Liver (tissue), 9 donors: ENCODE data around the gene ULK4. TPM values are rescaled to one million over a fixed set of nuclear protein-coding genes. Genes with fewer than 3 reads are reported as not detected.

Source experiments
- DNase-seq: peaks from one replicate; pipeline ENCODE4 v3.0.0-alpha.2; 2017; ENCODE audit warnings: low spot score
- H3K27ac ChIP-seq, 2 donors: one replicate each; pipeline ENCODE4 v1.7.0; 2013; ENCODE audit warnings: inconsistent platforms in 2 of 2, low read length in 2 of 2, control low read depth in 1 of 2, low read depth in 1 of 2, mild to moderate bottlenecking in 1 of 2
- H3K27me3 ChIP-seq, 4 donors: one replicate each; pipeline versions ENCODE4 v1.6.1 to v1.7.0; 2013; ENCODE audit warnings: low read length in 3 of 4, inconsistent platforms in 1 of 4, mild to moderate bottlenecking in 1 of 4, moderate library complexity in 1 of 4; ENCODE audit not compliant: control insufficient read depth in 4 of 4, insufficient read depth in 4 of 4
- H3K36me3 ChIP-seq, 4 donors: one replicate each; pipeline versions ENCODE4 v1.6.1 to v1.7.0; 2013; ENCODE audit warnings: low read length in 3 of 4, mild to moderate bottlenecking in 3 of 4, low read depth in 1 of 4, moderate library complexity in 1 of 4; ENCODE audit not compliant: control insufficient read depth in 4 of 4, insufficient read depth in 3 of 4
- H3K4me1 ChIP-seq, 4 donors: one replicate each; pipeline versions ENCODE4 v1.6.1 to v1.7.0; 2013; ENCODE audit warnings: low read length in 3 of 4, mild to moderate bottlenecking in 3 of 4, moderate library complexity in 1 of 4; ENCODE audit not compliant: control insufficient read depth in 4 of 4, insufficient read depth in 4 of 4
- H3K4me3 ChIP-seq, 3 donors: one replicate each; pipeline versions ENCODE4 v1.6.1 to v1.7.0; 2013; ENCODE audit warnings: low read length in 3 of 3, control low read depth in 1 of 3, low read depth in 1 of 3, mild to moderate bottlenecking in 1 of 3
- H3K9ac ChIP-seq, 2 donors: one replicate each; pipeline ENCODE4 v1.7.0; 2013; ENCODE audit warnings: low read length in 2 of 2, mild to moderate bottlenecking in 2 of 2, moderate library complexity in 2 of 2, control low read depth in 1 of 2, low read depth in 1 of 2
- H3K9me3 ChIP-seq, 4 donors: one replicate each; pipeline versions ENCODE4 v1.6.1 to v1.7.0; 2013; ENCODE audit warnings: low read length in 3 of 4; ENCODE audit not compliant: control insufficient read depth in 4 of 4
- ATF3 ChIP-seq: IDR thresholded peaks from 2 replicates; pipeline ENCODE4 v1.6.1; 2016; ENCODE audit warnings: antibody characterized with exemption
- CTCF ChIP-seq: fragments of 150-350 bp; IDR thresholded peaks from 2 replicates; pipeline ENCODE4 v1.5.1; 2017; ENCODE audit warnings: improper control_type of control experiment, low read depth, low read length; ENCODE audit not compliant: missing input control
- EGR1 ChIP-seq, 2 donors: IDR thresholded peaks; 2 replicates each; pipeline ENCODE4 v1.6.1; 2016 to 2018; ENCODE audit warnings: antibody characterized with exemption in 2 of 2, low read depth in 2 of 2
- FOXA1 ChIP-seq: IDR thresholded peaks from 2 replicates; pipeline ENCODE4 v1.6.1; 2016; ENCODE audit warnings: antibody characterized with exemption
- FOXA2 ChIP-seq: IDR thresholded peaks from 2 replicates; pipeline ENCODE4 v1.6.1; 2016; ENCODE audit warnings: antibody characterized with exemption
- GABPA ChIP-seq, 2 donors: IDR thresholded peaks in 1 of 2; conservative IDR thresholded peaks in 1 of 2; 2 replicates each; pipeline ENCODE4 v1.6.1; 2016; ENCODE audit warnings: antibody characterized with exemption in 2 of 2, mild to moderate bottlenecking in 1 of 2, moderate library complexity in 1 of 2
- HNF4A ChIP-seq, 2 donors: conservative IDR thresholded peaks; 2 replicates each; pipeline ENCODE4 v1.6.1; 2016; ENCODE audit warnings: antibody characterized with exemption in 2 of 2, mild to moderate bottlenecking in 2 of 2
- HNF4G ChIP-seq: IDR thresholded peaks from 2 replicates; pipeline ENCODE4 v1.6.1; 2016; ENCODE audit warnings: antibody characterized with exemption
- JUND ChIP-seq, 2 donors: IDR thresholded peaks; 2 replicates each; pipeline ENCODE4 v1.6.1; 2016; ENCODE audit warnings: antibody characterized with exemption in 2 of 2
- MAX ChIP-seq: IDR thresholded peaks from 2 replicates; pipeline ENCODE4 v1.6.1; 2016; ENCODE audit warnings: antibody characterized with exemption
- NR2F2 ChIP-seq: IDR thresholded peaks from 2 replicates; pipeline ENCODE4 v1.6.1; 2016; ENCODE audit warnings: antibody characterized with exemption
- RAD21 ChIP-seq, 2 donors: IDR thresholded peaks; 2 replicates each; pipeline ENCODE4 v1.6.1; 2016; ENCODE audit warnings: antibody characterized with exemption in 2 of 2, mild to moderate bottlenecking in 2 of 2
- REST ChIP-seq: IDR thresholded peaks from 2 replicates; pipeline ENCODE4 v1.6.1; 2016; ENCODE audit warnings: antibody characterized with exemption, mild to moderate bottlenecking
- RXRA ChIP-seq, 2 donors: IDR thresholded peaks; 2 replicates each; pipeline ENCODE4 v1.6.1; 2017 to 2018; ENCODE audit warnings: antibody characterized with exemption in 2 of 2, mild to moderate bottlenecking in 1 of 2
- SP1 ChIP-seq: IDR thresholded peaks from 2 replicates; pipeline ENCODE4 v1.6.1; 2018; ENCODE audit warnings: antibody characterized with exemption, mild to moderate bottlenecking
- TAF1 ChIP-seq: conservative IDR thresholded peaks from 2 replicates; pipeline ENCODE4 v1.6.1; 2016; ENCODE audit warnings: antibody characterized with exemption, mild to moderate bottlenecking
- YY1 ChIP-seq: IDR thresholded peaks from 2 replicates; pipeline ENCODE4 v1.6.1; 2016; ENCODE audit warnings: antibody characterized with exemption, mild to moderate bottlenecking
- ZBTB33 ChIP-seq: IDR thresholded peaks from 2 replicates; pipeline ENCODE4 v1.6.1; 2016; ENCODE audit warnings: antibody characterized with exemption
- WGBS: extraction: QIAGEN DNeasy Blood & Tissue Kit; methylation state at CpG from one replicate; pipeline ENCODE4 v1.1.7; 2013; 5-methylcytosine and 5-hydroxymethylcytosine counted together
- polyA plus RNA-seq, 2 donors: library from polyadenylated mRNA; stranded (reverse) in 1 of 2; unstranded in 1 of 2; fragments of 200-250 nt in 1 of 2; fragments of >200 nt in 1 of 2; fragmentation: Nextera tagmentation in 1 of 2; extraction: Ambion mirVana in 1 of 2; gene quantifications; one replicate each; pipeline versions ENCODE4 v1.2.1 to v1.2.3, GENCODE V29; 2013 to 2015
- total RNA-seq, 2 donors: library from RNA; depleted of rRNA; stranded (reverse); fragments of >200 nt; gene quantifications; one replicate each; pipeline ENCODE4 v1.2.3, GENCODE V29; 2014
- donor health status: healthy.
- donor health status: healthy.
- donor health status: healthy.
- donor health status: healthy.
- donor health status: healthy.

ULK4 gene
- total and polyA plus RNA-seq, 4 donors, result 1.1 to 11.5 (median 3.2) TPM

GRCh38 chr3:41297750-41298149 lies 664.2 kb downstream of the ULK4 start:
- Histone ChIP-seq H3K4me1 (peaks cover 0 to 3% (median 1%) of the 10 kb centered on the region in 4 donors), H3K9ac (no peak overlapping the region), H3K9me3 (no peaks in the 10 kb centered on the region), H3K4me3 (no peak overlapping the region), H3K27me3 (no peaks in the 10 kb centered on the region), H3K36me3 (no peaks in the 10 kb centered on the region), H3K27ac (no peak overlapping the region)
- no peak for DNase-seq
- WGBS, result 58% methylated on average over 1 of the region's 1 CpG
- no peak for TF ChIP-seq TAF1

GRCh38 chr3:41296556-41296955 lies 665.3 kb downstream of the ULK4 start:
- no peaks in the 10 kb centered on the region for H3K4me1 ChIP-seq
- H3K27me3 ChIP-seq, result no peaks in the 10 kb centered on the region
- no peak overlapping the region for H3K27ac ChIP-seq
- H3K36me3 ChIP-seq, result no peaks in the 10 kb centered on the region
- no peak overlapping the region for H3K9ac ChIP-seq
- H3K4me3 ChIP-seq, result no peak overlapping the region
- no peak for TF ChIP-seq TAF1
- no peak for TF ChIP-seq YY1
- TF ChIP-seq FOXA1, result no peak
- TF ChIP-seq FOXA2, result no peak
- TF ChIP-seq RAD21 (IDR thresholded peaks at IDR 0.05), result no peak
- no peak for TF ChIP-seq JUND (IDR thresholded peaks at IDR 0.05)
- no peak for TF ChIP-seq CTCF
- TF ChIP-seq MAX, result no peak
- TF ChIP-seq SP1, result no peak
- no peak for TF ChIP-seq HNF4A (conservative IDR thresholded peaks at IDR 0.05)
- TF ChIP-seq RXRA (IDR thresholded peaks at IDR 0.05), result no peak
- no peak for TF ChIP-seq NR2F2
- TF ChIP-seq ZBTB33, result no peak
- TF ChIP-seq EGR1 (IDR thresholded peaks at IDR 0.05; ENCODE audit: low read depth in 2 of 2), result no peak
- no peak for TF ChIP-seq HNF4G
- no peak for TF ChIP-seq GABPA (IDR thresholded peaks at IDR 0.05 in 1 of 2, conservative IDR thresholded peaks at IDR 0.05 in 1 of 2)
- TF ChIP-seq REST, result no peak
- no peak for TF ChIP-seq ATF3
- 92% methylated on average over 2 of the region's 2 CpGs for WGBS
- DNase-seq, result no peak
- H3K9me3 ChIP-seq, result no peaks in the 10 kb centered on the region
